HG02759 (cell line): ENCODE measurements around the gene GALNT10.
"Not testable (repeated sequence)": the region's sequence is repeated elsewhere in the genome, so short reads cannot be mapped to it uniquely, and the experiment has no call there.

Experiments
- ATAC-seq: cut with Tn5 transposase; IDR thresholded peaks from one replicate; pipeline ENCODE4 v1.9.1; 2021; ENCODE audit warnings: mild to moderate bottlenecking, moderate library complexity; ENCODE audit not compliant: unreplicated experiment

Gene GALNT10

GRCh38 chr5:154346427-154346826 is 155.9 kb downstream of the GALNT10 start:
- no peak for ATAC-seq

- no peak for ATAC-seq
These were observed 159.2 kb downstream of the GALNT10 start for GRCh38 chr5:154349626-154350264.

DNA sequence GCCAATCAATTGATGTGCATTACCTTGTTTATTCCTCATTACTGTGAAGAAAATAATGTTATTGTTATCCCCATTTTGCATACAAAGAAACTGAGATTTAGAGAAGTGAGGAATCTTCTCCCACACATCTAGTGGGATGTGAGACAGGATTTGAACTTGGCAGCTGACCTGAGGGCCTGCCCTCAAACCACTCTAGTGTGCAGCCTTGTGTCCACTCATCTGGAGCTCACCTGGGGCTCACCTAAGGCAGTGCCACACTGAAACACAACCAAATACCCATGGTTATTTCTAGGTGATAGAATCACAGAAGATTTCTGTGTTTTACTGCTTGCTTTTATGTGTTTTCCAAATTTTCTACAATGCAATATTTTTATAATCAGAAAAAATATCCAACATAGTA is 160.6 kb downstream of the GALNT10 start:
- no peak for ATAC-seq

DNA sequence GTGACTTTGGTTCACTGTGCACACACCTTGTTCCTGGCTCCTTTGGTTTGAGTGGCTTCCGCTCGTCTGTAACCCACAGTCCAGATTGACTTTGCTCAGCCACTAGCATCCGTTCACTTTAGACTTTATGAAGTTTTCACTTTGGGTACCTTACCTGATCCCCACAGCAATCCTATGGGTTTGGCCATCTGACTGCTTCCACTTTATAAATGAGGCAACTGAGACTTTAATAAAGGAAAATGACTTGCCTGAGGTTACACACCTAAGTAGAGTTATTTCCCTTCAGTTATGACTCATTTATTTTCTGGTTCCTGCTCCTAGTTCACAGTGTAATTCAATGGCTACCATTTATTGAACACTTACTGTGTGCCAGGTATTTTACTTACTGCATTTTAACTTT is 161.0 kb downstream of the GALNT10 start:
- ATAC-seq: peak; percentile 67

DNA sequence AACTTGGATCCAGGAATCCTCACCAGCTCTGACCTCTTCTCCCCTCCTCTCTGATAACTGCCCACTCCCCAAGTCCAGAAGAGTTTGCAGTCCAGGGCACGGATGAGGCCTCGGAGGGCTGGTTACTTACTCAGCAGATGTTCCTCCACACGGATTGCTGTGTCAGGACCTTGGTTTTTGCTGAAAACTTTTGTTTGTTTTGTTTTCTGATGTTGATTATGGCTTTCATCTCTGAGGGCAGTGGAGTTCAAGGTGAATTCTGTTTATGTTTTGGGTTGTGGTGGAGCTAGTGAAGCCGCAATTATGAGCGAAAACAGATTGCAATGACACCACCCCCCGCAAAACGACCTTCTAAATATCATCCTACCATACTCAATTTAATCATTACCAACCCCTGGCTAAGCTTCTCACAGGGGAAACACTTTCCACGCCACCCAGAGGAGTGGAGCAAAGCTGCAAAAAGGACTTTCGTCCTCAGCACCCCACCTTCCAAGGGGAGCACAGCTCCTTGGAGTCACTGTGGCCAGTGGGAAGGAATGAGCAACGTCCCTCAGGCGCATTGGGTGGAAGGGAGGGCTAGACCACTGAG is 162.5 kb downstream of the GALNT10 start:
- no peak for ATAC-seq

- no peak for ATAC-seq
These were observed 164.6 kb downstream of the GALNT10 start for GRCh38 chr5:154355129-154355611.

GRCh38 chr5:154356020-154356655 is 165.6 kb downstream of the GALNT10 start:
- no peak for ATAC-seq

DNA sequence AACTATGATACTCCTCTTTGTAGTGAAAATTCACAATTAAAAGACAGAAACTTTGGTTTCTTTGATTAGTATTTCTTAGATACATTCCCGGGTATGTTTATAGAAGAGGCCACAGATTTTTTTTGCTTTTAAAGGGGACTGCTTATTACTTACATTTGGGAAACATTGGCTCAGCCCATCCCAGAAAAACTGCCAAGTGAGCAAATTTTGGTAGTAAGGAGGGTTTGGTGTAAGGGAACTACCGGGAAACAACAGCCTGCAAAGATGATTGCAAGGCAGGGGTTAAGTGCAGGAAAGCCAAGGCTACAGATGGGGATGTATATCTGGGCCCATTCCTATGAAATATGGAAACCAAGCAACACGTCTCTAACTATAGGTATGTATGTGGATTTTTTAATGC is 166.4 kb downstream of the GALNT10 start:
- no peak for ATAC-seq

DNA sequence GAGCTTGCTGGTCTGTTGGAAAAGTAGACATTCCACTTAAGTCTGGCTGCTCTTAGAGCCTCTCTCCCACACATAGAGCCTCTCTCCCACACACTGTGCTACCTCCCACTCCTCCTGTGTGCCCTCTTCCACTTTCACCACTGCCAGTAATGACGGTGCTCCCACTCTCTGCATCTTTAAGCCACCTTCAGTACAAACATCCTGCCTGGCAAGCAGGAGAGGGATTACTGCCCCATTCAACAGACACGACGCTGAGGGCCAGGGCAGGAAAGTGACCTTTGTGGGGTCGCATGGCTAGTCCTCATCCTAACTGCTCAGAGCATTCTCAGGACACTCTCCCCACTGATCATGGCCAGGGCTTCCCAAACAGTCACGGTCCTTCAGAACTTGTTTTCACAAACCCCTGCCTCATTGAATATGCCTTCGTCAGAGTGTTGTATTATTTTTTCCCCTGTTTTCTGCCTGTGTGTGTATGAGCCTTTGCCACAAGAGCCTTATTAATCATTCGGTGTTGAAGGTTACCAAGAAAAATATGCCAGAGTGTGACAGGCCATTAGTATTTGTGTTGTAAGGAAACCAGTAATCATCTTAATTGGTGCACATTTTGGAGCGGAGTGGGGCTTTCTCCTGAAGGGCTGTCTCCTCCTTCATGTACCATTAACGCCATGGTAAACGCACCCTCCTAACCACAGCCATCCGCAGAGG is 168.1 kb downstream of the GALNT10 start:
- no peak for ATAC-seq

- ATAC-seq: no peak
These were observed 168.7 kb downstream of the GALNT10 start for GRCh38 chr5:154359221-154359573.

DNA sequence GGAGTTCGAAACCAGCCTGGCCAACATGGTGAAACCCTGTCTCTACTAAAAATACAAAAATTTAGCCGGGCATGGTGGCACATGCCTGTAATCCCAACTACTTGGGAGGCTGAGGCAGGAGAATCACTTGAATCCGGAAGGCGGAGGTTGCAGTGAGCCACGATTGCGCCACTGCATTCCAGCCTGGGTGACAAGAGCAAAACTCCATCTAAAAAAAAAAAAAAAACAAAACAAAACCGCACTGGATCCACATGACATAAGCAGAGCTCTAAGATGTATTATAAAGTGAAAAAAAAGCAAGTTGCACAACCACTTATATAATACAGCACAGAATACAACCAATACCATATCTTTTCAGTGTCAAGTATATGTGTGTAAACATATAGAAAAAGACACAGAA is 169.7 kb downstream of the GALNT10 start:
- ATAC-seq: not testable (repeated sequence)

GRCh38 chr5:154363411-154363810 is 172.9 kb downstream of the GALNT10 start:
- ATAC-seq: no peak

DNA sequence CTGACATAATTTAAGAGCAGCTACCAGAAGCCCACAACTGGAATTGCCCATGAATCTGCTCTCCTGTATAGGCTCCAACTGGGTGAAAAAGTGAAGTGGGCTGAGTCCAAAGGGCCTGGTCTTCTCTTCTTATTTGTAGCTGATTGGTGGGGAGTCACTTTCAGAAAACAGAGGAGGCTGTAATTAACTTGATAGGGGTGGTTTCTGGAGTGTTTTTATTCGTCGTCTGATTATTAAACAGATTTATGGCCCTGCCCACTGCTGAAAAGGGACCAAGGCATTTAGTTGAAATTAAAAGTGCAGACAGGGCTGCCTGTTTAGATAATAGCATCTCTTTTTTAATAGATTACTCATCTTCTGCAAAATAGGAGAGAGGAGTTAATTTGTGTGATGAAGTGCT is 174.2 kb downstream of the GALNT10 start:
- ATAC-seq: no peak

- no peak for ATAC-seq
These were observed 175.3 kb downstream of the GALNT10 start for GRCh38 chr5:154365823-154366222.

DNA sequence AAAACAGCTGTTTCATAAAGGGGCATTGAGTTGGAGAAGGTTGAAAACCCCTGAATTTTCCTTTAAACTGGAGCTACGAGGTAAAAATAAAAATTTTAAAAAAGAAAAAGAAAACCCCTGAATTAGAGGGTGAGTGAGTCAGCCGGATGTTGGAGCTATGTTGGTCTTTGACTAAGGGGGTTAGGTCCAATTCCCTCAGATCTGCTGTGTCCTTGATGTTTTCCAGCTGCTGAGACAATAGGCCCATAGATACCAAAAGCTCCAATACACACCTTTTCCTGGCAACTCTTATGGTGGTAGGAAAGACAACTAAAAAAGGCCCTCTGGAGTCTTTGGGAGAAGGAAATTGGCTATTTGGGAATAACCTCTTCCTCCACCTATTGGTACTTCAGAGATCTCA is 175.8 kb downstream of the GALNT10 start:
- no peak for ATAC-seq

GRCh38 chr5:154367101-154367500 is 176.6 kb downstream of the GALNT10 start:
- peak; percentile 63 for ATAC-seq

- no peak for ATAC-seq
These were observed 177.7 kb downstream of the GALNT10 start for GRCh38 chr5:154368041-154368800.

GRCh38 chr5:154369682-154370081 is 179.1 kb downstream of the GALNT10 start:
- no peak for ATAC-seq

DNA sequence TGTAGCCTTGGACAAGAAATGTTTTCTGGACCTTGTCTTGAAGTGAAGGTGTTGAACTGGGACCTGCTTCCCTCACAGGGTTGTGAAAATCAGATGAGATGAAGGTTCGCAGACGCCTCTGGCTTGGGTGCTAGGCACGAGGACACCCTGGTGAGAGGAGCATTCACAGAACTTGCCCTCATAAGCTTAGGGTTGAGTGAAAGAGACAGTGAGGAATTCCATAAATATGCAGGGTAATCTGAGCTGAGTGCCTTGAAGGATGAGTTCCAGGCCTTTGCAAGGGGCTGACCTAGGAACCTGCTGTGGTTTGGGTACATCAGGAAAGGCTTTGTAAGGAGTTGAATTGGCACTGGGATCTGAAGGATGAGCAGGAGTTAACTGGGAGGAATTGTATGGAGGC is 179.6 kb downstream of the GALNT10 start:
- no peak for ATAC-seq

DNA sequence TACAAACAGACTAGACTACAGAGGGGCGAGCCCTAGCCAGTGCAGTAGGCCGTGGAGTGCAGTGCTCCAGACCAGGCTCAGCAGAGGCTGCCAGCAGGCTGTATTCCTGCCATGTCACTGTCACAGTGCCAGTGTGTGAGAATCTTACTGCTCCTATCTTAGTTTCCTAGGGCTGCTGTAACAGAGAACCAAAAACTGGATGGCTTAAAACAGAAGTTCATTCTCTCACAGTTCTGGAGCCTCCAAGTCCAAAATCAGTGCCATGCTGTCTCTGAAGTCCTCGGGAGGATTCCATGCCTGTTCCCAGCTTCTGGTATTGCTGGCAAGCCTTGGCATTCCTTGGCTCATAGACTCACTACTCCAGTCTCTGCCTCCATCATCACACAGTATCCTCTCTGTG is 180.3 kb downstream of the GALNT10 start:
- ATAC-seq: no peak

DNA sequence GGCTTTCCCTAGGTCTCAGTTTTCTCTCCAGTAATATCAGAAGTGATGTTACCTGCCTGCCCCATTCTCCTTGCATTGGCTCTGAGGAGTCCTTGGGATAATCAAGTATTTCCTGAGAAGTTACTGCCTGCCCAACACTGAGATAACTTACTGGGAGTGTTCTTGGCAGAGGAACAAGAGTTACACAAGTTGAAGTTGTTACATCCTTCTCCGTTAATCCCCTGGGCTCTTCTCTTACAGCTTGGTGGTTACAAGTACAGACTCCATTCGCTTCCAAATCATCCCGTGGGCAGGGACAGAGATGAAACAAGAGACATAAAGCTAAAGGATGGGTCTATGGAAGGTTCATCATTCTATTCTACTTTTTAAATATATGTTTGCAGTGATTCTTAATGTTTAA is 181.2 kb downstream of the GALNT10 start:
- ATAC-seq: no peak
